ENCODE measurements around the gene PTPRU. TPM values are rescaled to one million over a fixed set of nuclear protein-coding genes. Genes with fewer than 3 reads are reported as not detected.
"Not testable (repeated sequence)": the region's sequence is repeated elsewhere in the genome, so short reads cannot be mapped to it uniquely, and the experiment has no call there.

Gene PTPRU
- total RNA-seq, 4 donors from 2014 or later, result 4.3 to 15.9 (median 7.5) TPM

DNA sequence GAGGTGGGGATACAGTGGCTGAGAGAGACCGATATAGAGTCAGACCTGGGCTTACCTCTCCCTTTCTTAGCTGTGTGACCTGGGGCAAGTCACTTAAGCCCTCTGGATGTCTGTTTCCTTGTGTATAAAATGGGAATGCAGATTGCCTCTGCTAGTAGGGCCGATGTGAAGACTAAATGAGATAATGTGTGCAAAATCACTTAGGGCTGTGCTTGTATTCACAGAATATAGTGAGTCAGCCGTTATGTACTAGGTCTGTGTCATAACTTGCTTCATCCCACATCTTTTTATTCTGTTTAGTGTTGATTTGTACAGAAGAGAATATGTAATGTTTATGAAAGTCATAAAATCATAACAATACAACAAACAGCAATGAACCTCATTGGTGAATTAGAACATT is 56.0 kb downstream of the PTPRU start:
- H3K4me1 ChIP-seq, result no peaks in the 10 kb centered on the region
- no peak overlapping the region for H3K4me3 ChIP-seq
- H3K36me3 ChIP-seq, result peaks cover 0 to 5% (median 0%) of the 10 kb centered on the region in 3 donors
- TF ChIP-seq, protein P1, sequence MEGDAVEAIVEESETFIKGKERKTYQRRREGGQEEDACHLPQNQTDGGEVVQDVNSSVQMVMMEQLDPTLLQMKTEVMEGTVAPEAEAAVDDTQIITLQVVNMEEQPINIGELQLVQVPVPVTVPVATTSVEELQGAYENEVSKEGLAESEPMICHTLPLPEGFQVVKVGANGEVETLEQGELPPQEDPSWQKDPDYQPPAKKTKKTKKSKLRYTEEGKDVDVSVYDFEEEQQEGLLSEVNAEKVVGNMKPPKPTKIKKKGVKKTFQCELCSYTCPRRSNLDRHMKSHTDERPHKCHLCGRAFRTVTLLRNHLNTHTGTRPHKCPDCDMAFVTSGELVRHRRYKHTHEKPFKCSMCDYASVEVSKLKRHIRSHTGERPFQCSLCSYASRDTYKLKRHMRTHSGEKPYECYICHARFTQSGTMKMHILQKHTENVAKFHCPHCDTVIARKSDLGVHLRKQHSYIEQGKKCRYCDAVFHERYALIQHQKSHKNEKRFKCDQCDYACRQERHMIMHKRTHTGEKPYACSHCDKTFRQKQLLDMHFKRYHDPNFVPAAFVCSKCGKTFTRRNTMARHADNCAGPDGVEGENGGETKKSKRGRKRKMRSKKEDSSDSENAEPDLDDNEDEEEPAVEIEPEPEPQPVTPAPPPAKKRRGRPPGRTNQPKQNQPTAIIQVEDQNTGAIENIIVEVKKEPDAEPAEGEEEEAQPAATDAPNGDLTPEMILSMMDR (IDR thresholded peaks at IDR 0.05), result no peak
- TF ChIP-seq POLR2A (IDR thresholded peaks at IDR 0.05), result no peak
- 37 to 59% methylated on average over 3 of the region's 3 CpGs for WGBS, 2 donors
- no peak overlapping the region for H3K27ac ChIP-seq
- intact Hi-C loops (cut with DNase I), result no loop called here
- no peak for DNase-seq
- H3K9me3 ChIP-seq, result no peaks in the 10 kb centered on the region
- no peaks in the 10 kb centered on the region for H3K27me3 ChIP-seq

DNA sequence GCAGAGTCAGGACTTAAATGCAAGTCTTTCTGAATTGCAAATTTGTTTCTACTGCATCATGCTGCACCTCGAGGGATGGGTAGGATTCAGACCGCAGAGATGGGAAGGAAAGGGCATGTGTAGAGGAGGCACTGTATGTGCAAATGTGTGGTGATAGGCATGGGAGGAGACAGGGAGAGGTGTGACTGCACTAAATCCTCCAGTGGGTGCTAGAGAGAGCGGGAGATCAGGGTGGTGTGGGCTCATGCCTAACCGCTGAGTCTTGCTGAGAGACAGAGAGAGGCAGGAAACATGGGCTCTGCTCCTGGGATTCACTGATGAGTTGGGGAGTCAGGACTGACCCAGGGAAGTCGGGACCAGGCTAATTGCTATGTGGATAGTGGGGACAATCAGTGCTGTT is 61.1 kb downstream of the PTPRU start:
- no peak overlapping the region for H3K27ac ChIP-seq
- peaks cover 0 to 11% (median 0%) of the 10 kb centered on the region in 3 donors for H3K36me3 ChIP-seq
- H3K9me3 ChIP-seq, result no peaks in the 10 kb centered on the region
- WGBS, 2 donors, result 85 to 88% methylated on average over 5 of the region's 5 CpGs
- no peak for DNase-seq
- H3K27me3 ChIP-seq, result no peaks in the 10 kb centered on the region
- H3K4me1 ChIP-seq, result no peaks in the 10 kb centered on the region
- intact Hi-C loops (cut with DNase I), result no loop called here
- no peak overlapping the region for H3K4me3 ChIP-seq
- TF ChIP-seq, protein P1 (IDR thresholded peaks at IDR 0.05), result no peak
- no peak for TF ChIP-seq POLR2A (IDR thresholded peaks at IDR 0.05)

DNA sequence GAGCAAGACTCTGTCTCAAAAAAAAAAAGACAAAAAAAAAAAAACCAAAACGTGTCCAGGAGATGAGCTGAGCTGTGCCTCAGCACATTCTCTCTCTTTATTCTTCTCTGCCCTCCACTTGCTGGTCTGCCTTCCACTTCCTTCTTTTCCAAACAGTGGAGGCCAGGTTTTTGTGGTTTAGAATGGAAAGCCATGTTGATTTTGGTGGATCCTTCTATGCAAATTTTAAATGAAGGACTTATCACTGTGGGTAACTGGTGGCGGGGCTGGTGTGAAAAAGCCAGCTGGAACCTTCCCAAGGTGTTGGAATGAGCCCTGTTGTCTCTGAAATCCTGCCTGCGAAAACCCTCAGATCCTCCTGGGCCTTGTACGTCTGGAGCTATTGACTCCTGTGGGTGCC is 61.9 kb downstream of the PTPRU start:
- intact Hi-C loops (cut with DNase I), result no loop called here
- Histone ChIP-seq H3K9me3 (no peaks in the 10 kb centered on the region), H3K4me1 (no peaks in the 10 kb centered on the region), H3K36me3 (peaks cover 0 to 15% (median 0%) of the 10 kb centered on the region in 3 donors), H3K27ac (no peak overlapping the region), H3K4me3 (no peak overlapping the region), H3K27me3 (no peaks in the 10 kb centered on the region)
- no peak for DNase-seq
- TF ChIP-seq, protein P1 (IDR thresholded peaks at IDR 0.05), result no peak
- no peak for TF ChIP-seq POLR2A (IDR thresholded peaks at IDR 0.05)
- WGBS, 2 donors, result 54 to 68% methylated on average over 4 of the region's 4 CpGs

DNA sequence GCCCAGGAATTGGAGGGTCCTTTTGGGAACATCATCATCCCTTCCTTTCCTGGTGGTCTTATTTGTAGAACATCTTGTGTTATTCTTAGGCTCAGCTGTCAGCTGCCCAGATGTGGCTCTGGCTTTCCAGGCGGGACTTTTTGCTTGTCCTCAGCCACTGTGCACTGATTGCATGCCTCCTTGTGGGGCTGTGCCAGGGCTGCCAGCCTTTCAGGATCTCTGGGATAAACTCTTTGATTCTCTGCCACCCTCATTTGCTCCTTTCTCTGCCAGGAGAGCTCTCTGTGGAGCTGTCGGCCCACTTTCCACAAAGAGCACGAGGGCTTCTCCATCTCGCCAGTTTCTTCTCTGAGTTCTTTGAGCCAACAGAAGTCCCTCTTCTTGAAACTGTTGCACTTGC is 63.1 kb downstream of the PTPRU start:
- Histone ChIP-seq H3K27me3 (no peaks in the 10 kb centered on the region), H3K27ac (no peak overlapping the region), H3K4me1 (no peaks in the 10 kb centered on the region), H3K9me3 (no peaks in the 10 kb centered on the region), H3K4me3 (no peak overlapping the region), H3K36me3 (peaks cover 0 to 21% (median 0%) of the 10 kb centered on the region in 3 donors)
- no peak for DNase-seq
- 83 to 85% methylated on average over 4 of the region's 4 CpGs for WGBS, 2 donors
- no peak for TF ChIP-seq POLR2A (IDR thresholded peaks at IDR 0.05)
- TF ChIP-seq, protein P1 (IDR thresholded peaks at IDR 0.05), result no peak
- intact Hi-C loops (cut with DNase I), result no loop called here

DNA sequence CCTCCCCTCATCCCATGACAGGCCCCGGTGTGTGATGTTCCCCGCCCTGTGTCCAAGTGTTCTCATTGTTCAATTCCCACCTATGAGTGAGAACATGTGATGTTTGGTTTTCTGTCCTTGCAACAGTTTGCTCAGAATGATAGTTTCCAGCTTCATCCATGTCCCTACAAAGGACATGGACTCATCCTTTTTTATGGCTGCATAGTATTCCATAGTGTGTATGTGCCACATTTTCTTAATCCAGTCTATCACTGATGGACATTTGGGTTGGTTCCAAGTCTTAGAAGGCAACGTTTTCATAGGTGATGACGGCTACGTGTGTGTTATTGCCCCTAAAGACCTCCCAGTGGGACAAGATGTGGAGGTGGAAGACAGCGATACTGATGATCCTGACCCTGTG is 65.4 kb downstream of the PTPRU start:
- H3K4me3 ChIP-seq; H3K27me3 ChIP-seq; H3K27ac ChIP-seq; H3K4me1 ChIP-seq; intact Hi-C loops (cut with DNase I); H3K9me3 ChIP-seq; DNase-seq: not testable (repeated sequence)
- peaks cover 0 to 34% (median 0%) of the 10 kb centered on the region in 3 donors for H3K36me3 ChIP-seq
- WGBS, 2 donors, result 89% methylated on average over 6 of the region's 6 CpGs

Measured in esophagus squamous epithelium (tissue), 5 donors.